Measurements from ENCODE around the gene CNDP2. TPM values are rescaled to one million over a fixed set of nuclear protein-coding genes. Genes with fewer than 3 reads are reported as not detected.

The CNDP2 gene
- total RNA-seq, 1 donor from 2014 or later = 113 TPM

DNA sequence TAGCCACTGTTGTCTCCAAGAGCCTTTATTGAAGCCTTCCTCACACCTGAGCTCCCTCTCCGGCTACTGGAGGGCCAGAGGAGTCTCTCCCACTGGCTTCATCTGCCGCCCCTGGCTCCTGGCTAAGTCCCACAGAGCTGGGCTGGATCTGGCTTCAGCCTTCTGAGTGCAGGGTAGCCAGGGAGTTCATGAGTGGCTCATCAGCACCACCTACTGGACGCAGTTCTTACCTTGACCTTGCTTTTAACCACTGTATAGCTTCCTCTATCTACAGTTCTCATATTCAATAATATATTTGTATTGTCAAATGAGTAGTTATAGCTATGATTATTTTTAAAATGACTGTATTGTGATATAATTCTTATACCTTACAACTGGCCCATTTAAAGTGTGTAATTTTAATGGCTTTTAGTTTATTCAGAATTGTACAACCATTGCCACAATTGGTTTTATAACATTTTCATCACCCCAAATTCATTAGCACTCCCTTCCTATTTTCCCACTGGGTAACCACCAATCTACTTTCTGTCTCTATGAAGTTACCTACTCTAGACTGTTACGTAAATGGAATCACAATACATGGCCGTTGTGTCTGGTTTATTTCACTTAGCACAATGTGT lies 55.9 kb downstream of the CNDP2 start:
- TF ChIP-seq, protein P1, sequence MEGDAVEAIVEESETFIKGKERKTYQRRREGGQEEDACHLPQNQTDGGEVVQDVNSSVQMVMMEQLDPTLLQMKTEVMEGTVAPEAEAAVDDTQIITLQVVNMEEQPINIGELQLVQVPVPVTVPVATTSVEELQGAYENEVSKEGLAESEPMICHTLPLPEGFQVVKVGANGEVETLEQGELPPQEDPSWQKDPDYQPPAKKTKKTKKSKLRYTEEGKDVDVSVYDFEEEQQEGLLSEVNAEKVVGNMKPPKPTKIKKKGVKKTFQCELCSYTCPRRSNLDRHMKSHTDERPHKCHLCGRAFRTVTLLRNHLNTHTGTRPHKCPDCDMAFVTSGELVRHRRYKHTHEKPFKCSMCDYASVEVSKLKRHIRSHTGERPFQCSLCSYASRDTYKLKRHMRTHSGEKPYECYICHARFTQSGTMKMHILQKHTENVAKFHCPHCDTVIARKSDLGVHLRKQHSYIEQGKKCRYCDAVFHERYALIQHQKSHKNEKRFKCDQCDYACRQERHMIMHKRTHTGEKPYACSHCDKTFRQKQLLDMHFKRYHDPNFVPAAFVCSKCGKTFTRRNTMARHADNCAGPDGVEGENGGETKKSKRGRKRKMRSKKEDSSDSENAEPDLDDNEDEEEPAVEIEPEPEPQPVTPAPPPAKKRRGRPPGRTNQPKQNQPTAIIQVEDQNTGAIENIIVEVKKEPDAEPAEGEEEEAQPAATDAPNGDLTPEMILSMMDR (IDR thresholded peaks at IDR 0.05; ENCODE audit: unreplicated experiment) = peak; percentile 77
- peaks cover 11% of the 10 kb centered on the region for H3K9me3 Mint-ChIP-seq (ENCODE audit: unreplicated experiment)
- H3K4me3 Mint-ChIP-seq (ENCODE audit: unreplicated experiment) = no peak overlapping the region
- H3K36me3 Mint-ChIP-seq (ENCODE audit: low read depth, unreplicated experiment) = peaks cover 7% of the 10 kb centered on the region
- peaks cover 4% of the 10 kb centered on the region for H3K27me3 Mint-ChIP-seq (ENCODE audit: unreplicated experiment)
- no peak overlapping the region for H3K27ac Mint-ChIP-seq (ENCODE audit: unreplicated experiment)
- H3K4me1 Mint-ChIP-seq (ENCODE audit: unreplicated experiment) = no peaks in the 10 kb centered on the region
- peak; percentile 77 for DNase-seq (ENCODE audit: low spot score)

DNA sequence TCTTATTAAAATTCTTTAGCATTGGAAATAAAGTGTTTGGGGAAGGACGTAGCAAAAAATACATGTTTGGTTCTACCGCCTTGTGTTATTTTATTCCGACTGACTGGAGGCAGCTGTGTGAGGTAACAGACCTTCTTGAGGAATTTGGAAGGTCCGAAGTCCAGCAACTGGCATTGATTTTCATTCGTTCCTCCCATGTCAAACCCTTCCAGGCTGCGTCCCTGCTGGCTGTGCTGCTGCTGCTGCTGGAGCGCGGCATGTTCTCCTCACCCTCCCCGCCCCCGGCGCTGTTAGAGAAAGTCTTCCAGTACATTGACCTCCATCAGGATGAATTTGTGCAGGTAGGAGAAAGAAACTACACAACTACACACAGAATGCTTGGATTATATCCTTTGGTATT lies 60.0 kb downstream of the CNDP2 start:
- H3K27me3 Mint-ChIP-seq (ENCODE audit: unreplicated experiment) = peaks cover 4% of the 10 kb centered on the region
- H3K9me3 Mint-ChIP-seq (ENCODE audit: unreplicated experiment) = no peaks in the 10 kb centered on the region
- H3K4me1 Mint-ChIP-seq (ENCODE audit: unreplicated experiment) = no peaks in the 10 kb centered on the region
- DNase-seq (ENCODE audit: low spot score) = no peak
- TF ChIP-seq, protein P1 (IDR thresholded peaks at IDR 0.05; ENCODE audit: unreplicated experiment) = no peak
- H3K4me3 Mint-ChIP-seq (ENCODE audit: unreplicated experiment) = no peak overlapping the region
- H3K27ac Mint-ChIP-seq (ENCODE audit: unreplicated experiment) = no peak overlapping the region
- peaks cover 3% of the 10 kb centered on the region for H3K36me3 Mint-ChIP-seq (ENCODE audit: low read depth, unreplicated experiment)

DNA sequence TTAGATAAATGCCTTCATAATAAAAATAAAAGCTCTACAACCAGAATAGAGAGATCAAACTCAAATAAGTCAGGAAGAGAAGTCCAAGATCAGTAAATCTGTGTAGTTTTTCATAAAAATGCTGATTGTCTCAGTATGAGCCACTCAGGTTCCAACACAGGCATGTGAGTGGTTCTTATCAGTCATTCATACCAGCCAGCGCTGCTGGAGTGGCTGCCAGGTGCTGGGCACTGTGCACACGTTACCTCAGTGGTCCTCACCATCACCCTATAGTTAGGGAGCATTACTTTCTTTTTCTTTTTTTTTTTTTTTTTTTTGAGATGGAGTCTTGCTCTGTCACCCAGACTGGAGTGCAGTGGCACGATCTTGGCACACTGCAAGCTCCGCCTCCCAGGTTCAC lies 61.9 kb downstream of the CNDP2 start:
- H3K9me3 Mint-ChIP-seq (ENCODE audit: unreplicated experiment) = no peaks in the 10 kb centered on the region
- DNase-seq (ENCODE audit: low spot score) = no peak
- TF ChIP-seq, protein P1 (IDR thresholded peaks at IDR 0.05; ENCODE audit: unreplicated experiment) = no peak
- H3K27ac Mint-ChIP-seq (ENCODE audit: unreplicated experiment) = no peak overlapping the region
- H3K4me1 Mint-ChIP-seq (ENCODE audit: unreplicated experiment) = no peaks in the 10 kb centered on the region
- no peak overlapping the region for H3K4me3 Mint-ChIP-seq (ENCODE audit: unreplicated experiment)
- H3K27me3 Mint-ChIP-seq (ENCODE audit: unreplicated experiment) = peaks cover 2% of the 10 kb centered on the region
- peaks cover 3% of the 10 kb centered on the region for H3K36me3 Mint-ChIP-seq (ENCODE audit: low read depth, unreplicated experiment)

DNA sequence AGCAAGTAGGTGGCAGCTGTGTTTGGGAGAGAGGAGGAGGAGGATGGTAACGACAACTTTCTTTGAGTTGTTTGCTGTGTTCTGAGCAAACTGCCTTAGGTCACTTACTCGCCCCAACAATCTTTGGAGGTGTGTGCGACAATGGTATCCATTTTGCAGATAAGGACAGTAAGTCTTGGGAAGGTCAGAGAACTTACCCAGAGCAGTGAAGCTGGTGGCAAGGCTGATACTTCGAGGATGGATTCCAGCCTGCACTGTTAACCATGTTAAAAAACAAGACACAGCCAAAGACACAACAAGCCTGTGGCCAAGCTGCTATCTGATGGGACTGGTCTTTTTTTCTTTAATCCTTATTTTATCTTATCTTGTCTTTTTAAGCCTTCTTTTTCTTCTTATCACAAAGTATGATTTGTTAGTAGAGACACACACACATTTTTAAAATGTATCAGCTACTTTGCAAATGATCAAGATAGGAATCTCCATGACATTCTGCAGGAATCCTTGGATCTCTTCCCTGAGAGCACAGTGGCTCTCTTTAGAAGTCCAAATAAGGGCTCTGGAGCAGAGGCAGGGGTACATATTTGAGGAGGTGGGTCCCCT lies 66.1 kb downstream of the CNDP2 start:
- Mint-ChIP-seq H3K27me3 (ENCODE audit: unreplicated experiment) (no peaks in the 10 kb centered on the region), H3K36me3 (ENCODE audit: low read depth, unreplicated experiment) (peaks cover 9% of the 10 kb centered on the region), H3K27ac (ENCODE audit: unreplicated experiment) (no peak overlapping the region), H3K4me3 (ENCODE audit: unreplicated experiment) (no peak overlapping the region), H3K9me3 (ENCODE audit: unreplicated experiment) (peaks cover 10% of the 10 kb centered on the region), H3K4me1 (ENCODE audit: unreplicated experiment) (no peaks in the 10 kb centered on the region)
- DNase-seq (ENCODE audit: low spot score) = no peak
- TF ChIP-seq, protein P1 (IDR thresholded peaks at IDR 0.05; ENCODE audit: unreplicated experiment) = no peak

DNA sequence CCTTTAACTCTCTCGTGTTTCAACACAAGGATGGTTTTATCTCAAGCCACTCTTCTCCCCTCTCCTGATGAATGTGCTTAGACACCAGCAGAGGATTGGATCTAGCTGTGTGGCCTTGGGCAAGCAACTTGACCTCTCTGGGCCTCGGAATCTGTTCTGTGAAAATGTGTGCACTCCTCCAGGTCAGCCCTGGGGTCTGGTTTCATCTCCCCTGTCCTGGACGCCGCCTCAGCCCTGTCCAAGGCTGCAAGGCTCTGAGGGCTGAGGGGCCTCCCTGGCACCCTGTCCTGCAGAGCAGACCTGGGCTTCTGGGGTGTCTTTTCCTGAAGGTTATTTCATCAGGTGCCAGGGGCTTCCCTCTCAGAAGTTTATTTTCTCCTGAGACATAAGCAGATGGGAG lies 66.6 kb downstream of the CNDP2 start:
- H3K4me3 Mint-ChIP-seq (ENCODE audit: unreplicated experiment) = no peak overlapping the region
- peaks cover 15% of the 10 kb centered on the region for H3K9me3 Mint-ChIP-seq (ENCODE audit: unreplicated experiment)
- H3K36me3 Mint-ChIP-seq (ENCODE audit: low read depth, unreplicated experiment) = peaks cover 9% of the 10 kb centered on the region
- no peak overlapping the region for H3K27ac Mint-ChIP-seq (ENCODE audit: unreplicated experiment)
- DNase-seq (ENCODE audit: low spot score) = no peak
- TF ChIP-seq, protein P1 (IDR thresholded peaks at IDR 0.05; ENCODE audit: unreplicated experiment) = no peak
- no peaks in the 10 kb centered on the region for H3K4me1 Mint-ChIP-seq (ENCODE audit: unreplicated experiment)
- H3K27me3 Mint-ChIP-seq (ENCODE audit: unreplicated experiment) = no peaks in the 10 kb centered on the region
